ENCODE results near the gene TUBB4A.

TUBB4A gene

GRCh38 chr19:6491802-6492592, 10.1 kb downstream of the TUBB4A start:
- no peak for DNase-seq

GRCh38 chr19:6490134-6490533, 12.0 kb downstream of the TUBB4A start:
- DNase-seq = no peak

- no peak for DNase-seq
Measured at GRCh38 chr19:6489278-6490061, 12.6 kb downstream of the TUBB4A start.

- DNase-seq = no peak
Measured at GRCh38 chr19:6484831-6485230, 17.3 kb downstream of the TUBB4A start.

GRCh38 chr19:6484230-6484629, 17.9 kb downstream of the TUBB4A start:
- no peak for DNase-seq

GRCh38 chr19:6483235-6483634, 18.9 kb downstream of the TUBB4A start:
- no peak for DNase-seq

GRCh38 chr19:6482343-6482686, 19.8 kb downstream of the TUBB4A start:
- no peak for DNase-seq

GRCh38 chr19:6481541-6482342, 20.4 kb downstream of the TUBB4A start, which contains the start of gene DENND1C:
TSS of gene DENND1C (minus strand) at chr19:6481787. CDS start at chr19:6481695, 92 bp downstream.
- DNase-seq = no peak

GRCh38 chr19:6480848-6481415, 21.2 kb downstream of the TUBB4A start:
- DNase-seq = no peak

- no peak for DNase-seq
Measured at GRCh38 chr19:6479836-6480398, 22.2 kb downstream of the TUBB4A start.

GRCh38 chr19:6478815-6479214, 23.3 kb downstream of the TUBB4A start:
- DNase-seq = no peak

- no peak for DNase-seq
Measured at GRCh38 chr19:6476896-6477431, 25.1 kb downstream of the TUBB4A start.

GRCh38 chr19:6476155-6476895, 25.8 kb downstream of the TUBB4A start:
- DNase-seq = no peak

GRCh38 chr19:6475321-6476108, 26.6 kb downstream of the TUBB4A start:
- no peak for DNase-seq

GRCh38 chr19:6473647-6474046, 28.5 kb downstream of the TUBB4A start:
- no peak for DNase-seq

- no peak for DNase-seq
Measured at GRCh38 chr19:6472713-6473112, 29.4 kb downstream of the TUBB4A start.

GRCh38 chr19:6471076-6471475, 31.0 kb downstream of the TUBB4A start:
- DNase-seq = no peak

- DNase-seq = no peak
Measured at GRCh38 chr19:6470173-6470572, 31.9 kb downstream of the TUBB4A start.

- no peak for DNase-seq
Measured at GRCh38 chr19:6467384-6467783, 34.7 kb downstream of the TUBB4A start.

GRCh38 chr19:6466526-6467248, 35.4 kb downstream of the TUBB4A start:
- no peak for DNase-seq
